Measurements from ENCODE around the gene TRPV4. TPM values are rescaled to one million over a fixed set of nuclear protein-coding genes. Genes with fewer than 3 reads are reported as not detected.

The TRPV4 gene
- polyA plus RNA-seq, 1 donor from 2014 or later: not detected

DNA sequence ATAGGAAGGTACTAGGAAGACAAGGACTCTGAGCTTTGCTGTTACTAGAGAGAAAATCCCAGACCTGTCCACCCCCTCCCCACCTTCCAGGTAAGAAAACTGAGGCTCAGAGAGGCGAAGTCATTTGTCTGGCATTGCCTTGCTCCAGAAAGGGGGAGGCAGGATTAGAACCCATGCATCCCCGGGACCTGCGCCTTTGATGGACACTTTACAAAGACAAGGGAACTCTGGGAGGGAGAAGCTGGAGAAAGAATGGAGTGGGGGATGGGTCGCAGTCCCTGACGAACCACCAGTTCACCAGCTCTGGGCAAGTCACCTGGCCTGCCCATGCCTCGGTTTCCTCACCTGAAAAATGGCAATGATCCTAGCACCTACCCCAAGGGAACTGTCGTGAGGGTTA is 10.8 kb downstream of the TRPV4 start:
- Histone ChIP-seq H3K27ac (ENCODE audit: low read length) (no peak overlapping the region), H3K4me2 (ENCODE audit: low read length) (no peak overlapping the region), H3K79me2 (replicated peaks; ENCODE audit: insufficient read depth, low read length) (no peaks in the 10 kb centered on the region), H3K27me3 (ENCODE audit: insufficient read depth, low read depth, low read length) (no peaks in the 10 kb centered on the region), H3K4me3 (ENCODE audit: low read length) (no peak overlapping the region), H3K9ac (ENCODE audit: low read length) (no peak overlapping the region), H3K9me2 (ENCODE audit: insufficient read depth, low read length) (no peaks in the 10 kb centered on the region), H2AFZ (ENCODE audit: low read depth, low read length) (no peak overlapping the region), H3F3A (ENCODE audit: insufficient read depth, low read length, poor library complexity, severe bottlenecking) (no peaks in the 10 kb centered on the region), H4K20me1 (ENCODE audit: insufficient read depth) (no peaks in the 10 kb centered on the region), H3K36me3 (ENCODE audit: insufficient read depth, low read length) (no peaks in the 10 kb centered on the region), H3K9me3 (ENCODE audit: low read length) (no peaks in the 10 kb centered on the region)
- TF ChIP-seq SMC3 (conservative IDR thresholded peaks at IDR 0.05; ENCODE audit: poor library complexity) (no peak), EP300 (conservative IDR thresholded peaks at IDR 0.05; ENCODE audit: poor library complexity, severe bottlenecking) (no peak), TAF1 (IDR thresholded peaks at IDR 0.05; ENCODE audit: low read depth) (no peak), RAD21 (conservative IDR thresholded peaks at IDR 0.05) (no peak), EZH2 (IDR thresholded peaks at IDR 0.05; ENCODE audit: borderline replicate concordance, insufficient read depth, low read length, poor library complexity, severe bottlenecking) (no peak)
- TF ChIP-seq, protein P1, sequence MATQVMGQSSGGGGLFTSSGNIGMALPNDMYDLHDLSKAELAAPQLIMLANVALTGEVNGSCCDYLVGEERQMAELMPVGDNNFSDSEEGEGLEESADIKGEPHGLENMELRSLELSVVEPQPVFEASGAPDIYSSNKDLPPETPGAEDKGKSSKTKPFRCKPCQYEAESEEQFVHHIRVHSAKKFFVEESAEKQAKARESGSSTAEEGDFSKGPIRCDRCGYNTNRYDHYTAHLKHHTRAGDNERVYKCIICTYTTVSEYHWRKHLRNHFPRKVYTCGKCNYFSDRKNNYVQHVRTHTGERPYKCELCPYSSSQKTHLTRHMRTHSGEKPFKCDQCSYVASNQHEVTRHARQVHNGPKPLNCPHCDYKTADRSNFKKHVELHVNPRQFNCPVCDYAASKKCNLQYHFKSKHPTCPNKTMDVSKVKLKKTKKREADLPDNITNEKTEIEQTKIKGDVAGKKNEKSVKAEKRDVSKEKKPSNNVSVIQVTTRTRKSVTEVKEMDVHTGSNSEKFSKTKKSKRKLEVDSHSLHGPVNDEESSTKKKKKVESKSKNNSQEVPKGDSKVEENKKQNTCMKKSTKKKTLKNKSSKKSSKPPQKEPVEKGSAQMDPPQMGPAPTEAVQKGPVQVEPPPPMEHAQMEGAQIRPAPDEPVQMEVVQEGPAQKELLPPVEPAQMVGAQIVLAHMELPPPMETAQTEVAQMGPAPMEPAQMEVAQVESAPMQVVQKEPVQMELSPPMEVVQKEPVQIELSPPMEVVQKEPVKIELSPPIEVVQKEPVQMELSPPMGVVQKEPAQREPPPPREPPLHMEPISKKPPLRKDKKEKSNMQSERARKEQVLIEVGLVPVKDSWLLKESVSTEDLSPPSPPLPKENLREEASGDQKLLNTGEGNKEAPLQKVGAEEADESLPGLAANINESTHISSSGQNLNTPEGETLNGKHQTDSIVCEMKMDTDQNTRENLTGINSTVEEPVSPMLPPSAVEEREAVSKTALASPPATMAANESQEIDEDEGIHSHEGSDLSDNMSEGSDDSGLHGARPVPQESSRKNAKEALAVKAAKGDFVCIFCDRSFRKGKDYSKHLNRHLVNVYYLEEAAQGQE (IDR thresholded peaks at IDR 0.05; ENCODE audit: borderline replicate concordance): no peak

- no peaks in the 10 kb centered on the region for H3K9me3 ChIP-seq (ENCODE audit: low read length)
- TF ChIP-seq MXI1 (conservative IDR thresholded peaks at IDR 0.05; ENCODE audit: poor library complexity, severe bottlenecking) (no peak), RAD21 (conservative IDR thresholded peaks at IDR 0.05) (no peak), SMC3 (conservative IDR thresholded peaks at IDR 0.05; ENCODE audit: poor library complexity) (no peak), CTCF (IDR thresholded peaks at IDR 0.05; ENCODE audit: poor library complexity, severe bottlenecking) (no peak), EZH2 (IDR thresholded peaks at IDR 0.05; ENCODE audit: borderline replicate concordance, insufficient read depth, low read length, poor library complexity, severe bottlenecking) (no peak), TAF1 (IDR thresholded peaks at IDR 0.05; ENCODE audit: low read depth) (no peak), POLR2AphosphoS5 (IDR thresholded peaks at IDR 0.05) (no peak), EP300 (conservative IDR thresholded peaks at IDR 0.05; ENCODE audit: poor library complexity, severe bottlenecking) (no peak)
- TF ChIP-seq, protein P1 (IDR thresholded peaks at IDR 0.05; ENCODE audit: borderline replicate concordance): no peak
- H3F3A ChIP-seq (ENCODE audit: insufficient read depth, low read length, poor library complexity, severe bottlenecking): no peaks in the 10 kb centered on the region
- H3K36me3 ChIP-seq (ENCODE audit: insufficient read depth, low read length): no peaks in the 10 kb centered on the region
- no peak overlapping the region for H3K4me3 ChIP-seq (ENCODE audit: low read length)
- no peaks in the 10 kb centered on the region for H3K9me2 ChIP-seq (ENCODE audit: insufficient read depth, low read length)
- no peak overlapping the region for H2AFZ ChIP-seq (ENCODE audit: low read depth, low read length)
- H3K27me3 ChIP-seq (ENCODE audit: insufficient read depth, low read depth, low read length): no peaks in the 10 kb centered on the region
- no peak overlapping the region for H3K9ac ChIP-seq (ENCODE audit: low read length)
- H3K4me2 ChIP-seq (ENCODE audit: low read length): no peak overlapping the region
- H3K79me2 ChIP-seq (replicated peaks; ENCODE audit: insufficient read depth, low read length): no peaks in the 10 kb centered on the region
- H3K27ac ChIP-seq (ENCODE audit: low read length): no peak overlapping the region
- H4K20me1 ChIP-seq (ENCODE audit: insufficient read depth): no peaks in the 10 kb centered on the region
Measured at GRCh38 chr12:109821968-109822367, 11.2 kb downstream of the TRPV4 start.
